ENCODE data around the gene UNC5C.

DNA sequence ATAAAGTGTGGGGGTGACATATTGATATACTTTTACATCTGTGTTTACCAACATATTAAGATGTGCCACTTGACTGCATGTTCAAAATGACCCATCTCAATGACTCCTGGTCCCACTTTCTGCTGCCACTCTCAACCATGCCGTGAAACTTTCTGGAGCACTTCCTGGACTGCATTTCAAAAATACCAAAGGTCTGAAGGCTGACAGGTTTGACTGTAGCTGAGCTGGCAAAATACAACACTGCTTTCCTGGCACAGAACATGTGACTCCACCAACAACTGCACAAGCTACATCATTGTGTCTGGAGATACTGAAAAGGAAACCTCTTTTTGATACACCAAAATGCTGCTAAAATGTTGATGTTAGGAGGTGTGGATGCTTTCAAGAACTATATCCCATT, 184.8 kb downstream of the UNC5C start:
- TF ChIP-seq, protein P1, sequence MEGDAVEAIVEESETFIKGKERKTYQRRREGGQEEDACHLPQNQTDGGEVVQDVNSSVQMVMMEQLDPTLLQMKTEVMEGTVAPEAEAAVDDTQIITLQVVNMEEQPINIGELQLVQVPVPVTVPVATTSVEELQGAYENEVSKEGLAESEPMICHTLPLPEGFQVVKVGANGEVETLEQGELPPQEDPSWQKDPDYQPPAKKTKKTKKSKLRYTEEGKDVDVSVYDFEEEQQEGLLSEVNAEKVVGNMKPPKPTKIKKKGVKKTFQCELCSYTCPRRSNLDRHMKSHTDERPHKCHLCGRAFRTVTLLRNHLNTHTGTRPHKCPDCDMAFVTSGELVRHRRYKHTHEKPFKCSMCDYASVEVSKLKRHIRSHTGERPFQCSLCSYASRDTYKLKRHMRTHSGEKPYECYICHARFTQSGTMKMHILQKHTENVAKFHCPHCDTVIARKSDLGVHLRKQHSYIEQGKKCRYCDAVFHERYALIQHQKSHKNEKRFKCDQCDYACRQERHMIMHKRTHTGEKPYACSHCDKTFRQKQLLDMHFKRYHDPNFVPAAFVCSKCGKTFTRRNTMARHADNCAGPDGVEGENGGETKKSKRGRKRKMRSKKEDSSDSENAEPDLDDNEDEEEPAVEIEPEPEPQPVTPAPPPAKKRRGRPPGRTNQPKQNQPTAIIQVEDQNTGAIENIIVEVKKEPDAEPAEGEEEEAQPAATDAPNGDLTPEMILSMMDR (IDR thresholded peaks at IDR 0.05), result no peak
- TF ChIP-seq POLR2A (IDR thresholded peaks at IDR 0.05), result no peak
